Natural killer cell treated with Interleukin-12 subunit alpha and Interleukin-12 subunit beta and Interleukin-15 and Interleukin-18, amount 100 ng/mL, for 72 hours (primary cell): ENCODE data around the gene MAGEB17. TPM values are rescaled to one million over a fixed set of nuclear protein-coding genes. Genes with fewer than 3 reads are reported as not detected.

Source experiments
- ATAC-seq, 2 donors: fragments of 150-1000 bp; cut with Tn5 transposase in 1 of 2; sonication (Bioruptor Pico), chemical (Tn5 transposase) in 1 of 2; 2 replicates each; pipeline ENCODE4 v1.10.0; 2021
- DNase-seq: peaks from one replicate; pipeline ENCODE4 v3.0.0; 2022; ENCODE audit warnings: low spot score
- H3K27ac Mint-ChIP-seq, 2 donors: 1 replicate in 1 of 2; 2 replicates in 1 of 2; pipeline ENCODE4 v1.8.0; 2022; ENCODE audit warnings: mixed read lengths in 2 of 2, mild to moderate bottlenecking in 1 of 2, moderate library complexity in 1 of 2
- H3K27me3 Mint-ChIP-seq, 2 donors: 1 replicate in 1 of 2; 2 replicates in 1 of 2; pipeline ENCODE4 v1.8.0; 2022; ENCODE audit warnings: mixed read lengths in 2 of 2
- H3K36me3 Mint-ChIP-seq: one replicate; pipeline ENCODE4 v1.8.0; 2022; ENCODE audit warnings: mixed read lengths
- H3K4me1 Mint-ChIP-seq, 2 donors: 1 replicate in 1 of 2; 2 replicates in 1 of 2; pipeline ENCODE4 v1.8.0; 2022; ENCODE audit warnings: low read depth in 2 of 2, mixed read lengths in 2 of 2, mild to moderate bottlenecking in 1 of 2
- H3K4me3 Mint-ChIP-seq: one replicate; pipeline ENCODE4 v1.8.0; 2022; ENCODE audit warnings: mixed read lengths
- H3K9me3 Mint-ChIP-seq: 2 replicates; pipeline ENCODE4 v1.8.0; 2022; ENCODE audit warnings: mixed read lengths
- total RNA-seq, 2 donors: library from RNA; stranded (reverse); gene quantifications; one replicate each; pipeline ENCODE4 v1.2.3, GENCODE V29; 2022

The MAGEB17 gene
- total RNA-seq, 2 donors from 2014 or later = not detected

DNA sequence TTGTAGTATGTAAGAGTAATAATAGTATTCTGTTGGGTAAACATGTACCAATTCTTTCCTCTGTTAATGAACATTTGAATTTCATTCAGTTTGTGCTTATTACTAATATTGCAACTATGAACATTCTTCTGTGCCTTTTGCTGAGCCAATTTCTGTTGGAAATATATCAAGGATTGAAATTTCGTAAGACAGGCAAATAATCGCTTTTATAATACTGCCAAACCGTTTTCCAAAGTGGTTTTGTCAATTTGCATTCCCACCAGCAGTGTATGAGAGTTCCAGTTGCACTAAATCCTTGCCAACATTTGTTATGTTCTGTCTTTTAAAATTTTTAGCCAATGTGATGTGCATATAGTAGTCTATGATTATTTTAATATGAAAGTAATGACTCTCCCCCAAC lies 38.6 kb downstream of the MAGEB17 start:
- peaks cover 2% of the 10 kb centered on the region for H3K9me3 Mint-ChIP-seq
- H3K36me3 Mint-ChIP-seq = no peaks in the 10 kb centered on the region
- peaks cover 5 to 18% of the 10 kb centered on the region in 2 donors for H3K27me3 Mint-ChIP-seq
- no peak for ATAC-seq
- H3K27ac Mint-ChIP-seq = no peak overlapping the region
- DNase-seq = no peak
- no peaks in the 10 kb centered on the region for H3K4me1 Mint-ChIP-seq
- H3K4me3 Mint-ChIP-seq = no peak overlapping the region

DNA sequence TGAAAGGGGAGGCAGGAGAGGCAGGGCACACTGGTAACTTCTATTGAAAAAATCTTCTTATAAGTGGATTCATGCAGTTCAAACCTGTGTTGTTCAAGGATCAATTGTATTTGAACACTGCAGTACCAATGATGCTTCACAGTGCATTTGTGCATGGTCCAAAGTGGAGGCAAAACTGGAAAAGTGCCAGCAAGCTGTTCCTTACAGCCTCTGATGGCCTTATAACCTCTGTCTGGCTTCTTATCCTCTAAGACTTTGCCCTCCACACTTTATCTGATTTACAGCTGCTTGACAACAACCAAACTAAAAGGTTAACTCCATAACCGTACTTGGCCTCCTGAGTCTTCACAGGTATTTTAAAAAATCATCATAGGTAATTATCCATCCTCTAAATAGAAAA lies 40.4 kb downstream of the MAGEB17 start:
- no peaks in the 10 kb centered on the region for H3K4me1 Mint-ChIP-seq
- no peaks in the 10 kb centered on the region for H3K36me3 Mint-ChIP-seq
- no peak for ATAC-seq
- H3K27me3 Mint-ChIP-seq = peaks cover under 1 to 9% of the 10 kb centered on the region in 2 donors
- no peaks in the 10 kb centered on the region for H3K9me3 Mint-ChIP-seq
- DNase-seq = no peak
- no peak overlapping the region for H3K27ac Mint-ChIP-seq
- no peak overlapping the region for H3K4me3 Mint-ChIP-seq

DNA sequence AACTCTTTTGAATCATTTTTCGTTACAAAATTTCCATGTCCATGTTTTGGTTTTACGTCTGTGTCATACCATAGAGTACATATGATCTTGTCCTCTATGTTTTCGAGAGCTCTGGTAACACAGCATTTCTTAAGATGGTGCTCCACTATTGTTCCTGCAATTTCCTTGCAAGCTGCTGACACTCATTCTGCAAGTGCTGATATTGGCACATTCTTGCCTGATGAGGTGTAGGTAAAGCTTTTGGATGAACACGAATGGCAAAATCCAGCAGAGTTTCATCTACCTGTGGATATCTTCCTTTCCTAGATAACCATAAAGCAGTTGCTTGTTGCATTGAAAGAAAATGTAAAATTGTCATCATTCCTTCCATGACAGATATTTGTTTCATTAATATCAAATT lies 41.3 kb downstream of the MAGEB17 start:
- peaks cover 0 to 12% of the 10 kb centered on the region in 2 donors for H3K27me3 Mint-ChIP-seq
- no peak for DNase-seq
- no peaks in the 10 kb centered on the region for H3K9me3 Mint-ChIP-seq
- no peaks in the 10 kb centered on the region for H3K4me1 Mint-ChIP-seq
- H3K4me3 Mint-ChIP-seq = no peak overlapping the region
- H3K27ac Mint-ChIP-seq = no peak overlapping the region
- H3K36me3 Mint-ChIP-seq = no peaks in the 10 kb centered on the region
- ATAC-seq = no peak

DNA sequence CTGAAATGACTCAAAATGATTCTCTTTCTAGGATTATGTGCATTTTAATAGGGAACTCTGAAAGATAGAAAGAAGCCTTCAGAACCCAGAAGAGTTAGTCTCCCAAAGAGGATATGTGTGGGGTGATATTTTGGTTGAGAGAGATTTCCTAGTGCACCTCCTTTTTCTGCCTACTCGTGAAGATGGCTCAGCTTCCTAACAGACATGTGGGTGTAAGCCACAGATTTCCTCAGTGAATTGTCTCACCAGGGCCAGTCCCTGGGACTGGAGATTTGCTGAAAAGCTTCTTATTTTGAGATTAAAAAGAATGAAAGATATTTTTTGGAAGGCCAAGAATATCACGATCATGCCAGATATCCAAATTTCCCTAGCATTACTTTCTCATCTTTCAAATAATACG lies 42.8 kb downstream of the MAGEB17 start:
- Mint-ChIP-seq H3K27ac (no peak overlapping the region), H3K4me1 (no peaks in the 10 kb centered on the region), H3K27me3 (peaks cover 0 to 8% of the 10 kb centered on the region in 2 donors), H3K36me3 (no peaks in the 10 kb centered on the region), H3K9me3 (no peaks in the 10 kb centered on the region), H3K4me3 (no peak overlapping the region)
- DNase-seq = no peak
- no peak for ATAC-seq

DNA sequence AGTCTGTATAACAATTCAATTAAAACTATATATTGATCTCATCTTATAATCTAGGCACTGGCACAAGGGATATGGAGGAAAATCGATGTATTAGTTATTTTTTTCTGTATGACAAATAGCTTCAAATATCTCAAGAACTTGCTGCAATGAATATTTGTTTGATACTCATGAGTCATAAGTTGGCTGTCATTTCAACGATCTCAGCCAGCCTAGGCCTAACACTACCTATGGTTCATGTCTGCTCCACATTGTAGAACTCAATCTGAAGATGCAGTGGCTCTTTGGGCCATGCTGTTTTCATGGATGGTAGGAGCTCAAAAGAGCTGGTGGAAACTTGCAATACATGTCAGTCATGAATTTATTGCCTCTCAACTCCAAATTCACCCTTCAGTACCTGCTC lies 44.7 kb downstream of the MAGEB17 start:
- H3K36me3 Mint-ChIP-seq = no peaks in the 10 kb centered on the region
- H3K4me3 Mint-ChIP-seq = no peak overlapping the region
- DNase-seq (no peak), ATAC-seq (no peak)
- H3K27me3 Mint-ChIP-seq = peaks cover 0 to 9% of the 10 kb centered on the region in 2 donors
- H3K27ac Mint-ChIP-seq = no peak overlapping the region
- no peaks in the 10 kb centered on the region for H3K4me1 Mint-ChIP-seq
- H3K9me3 Mint-ChIP-seq = no peaks in the 10 kb centered on the region

DNA sequence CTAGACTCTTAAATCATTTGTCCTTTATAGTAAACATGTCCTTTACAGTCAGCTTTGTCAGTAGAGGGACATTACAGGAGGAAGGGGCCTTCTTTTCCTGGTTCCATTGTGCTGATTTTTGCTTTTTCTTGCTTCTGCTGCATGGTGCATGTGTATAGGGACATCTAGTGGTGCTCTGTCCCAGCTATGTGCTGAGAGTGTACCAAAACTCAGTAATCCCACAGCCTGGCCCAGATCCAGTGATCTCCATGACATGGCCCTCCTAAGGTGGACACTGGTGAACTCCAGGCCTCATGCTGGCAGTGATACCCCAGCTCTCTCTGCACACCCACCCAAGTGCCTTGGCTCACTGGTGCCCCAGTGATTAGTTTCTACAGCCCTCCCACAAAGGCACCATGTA lies 45.2 kb downstream of the MAGEB17 start:
- peak in 1 of 2 donors; percentile 56 for ATAC-seq
- Mint-ChIP-seq H3K9me3 (no peaks in the 10 kb centered on the region), H3K4me1 (no peaks in the 10 kb centered on the region)

DNA sequence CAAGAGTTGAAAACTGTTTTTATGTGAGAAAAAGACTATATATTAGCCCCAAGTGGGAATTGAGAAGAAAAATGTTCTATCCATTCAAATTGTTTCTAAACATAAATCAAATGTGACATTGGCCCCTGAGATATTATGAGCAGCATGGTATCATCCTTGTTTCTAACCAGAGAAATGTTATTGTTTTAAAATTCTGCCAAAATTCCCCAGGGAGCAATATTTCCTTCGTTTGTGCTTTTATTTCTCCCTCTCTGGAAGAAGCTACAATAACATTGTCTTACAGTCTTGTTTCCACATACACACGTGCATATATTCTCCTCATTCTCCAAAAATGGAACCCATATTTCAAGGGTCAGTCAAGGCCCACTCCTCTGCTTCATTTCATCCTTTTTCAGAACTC lies 46.7 kb downstream of the MAGEB17 start:
- ATAC-seq (no peak), DNase-seq (no peak)
- Mint-ChIP-seq H3K4me1 (no peaks in the 10 kb centered on the region), H3K27me3 (peaks cover 0 to 9% of the 10 kb centered on the region in 2 donors), H3K36me3 (no peaks in the 10 kb centered on the region), H3K27ac (no peak overlapping the region), H3K4me3 (no peak overlapping the region), H3K9me3 (no peaks in the 10 kb centered on the region)

More for the DNA sequence above, 45.2 kb downstream of the MAGEB17 start:
- DNase-seq = no peak
- Mint-ChIP-seq H3K27me3 (peaks cover 0 to 9% of the 10 kb centered on the region in 2 donors), H3K36me3 (no peaks in the 10 kb centered on the region), H3K27ac (no peak overlapping the region), H3K4me3 (no peak overlapping the region)

DNA sequence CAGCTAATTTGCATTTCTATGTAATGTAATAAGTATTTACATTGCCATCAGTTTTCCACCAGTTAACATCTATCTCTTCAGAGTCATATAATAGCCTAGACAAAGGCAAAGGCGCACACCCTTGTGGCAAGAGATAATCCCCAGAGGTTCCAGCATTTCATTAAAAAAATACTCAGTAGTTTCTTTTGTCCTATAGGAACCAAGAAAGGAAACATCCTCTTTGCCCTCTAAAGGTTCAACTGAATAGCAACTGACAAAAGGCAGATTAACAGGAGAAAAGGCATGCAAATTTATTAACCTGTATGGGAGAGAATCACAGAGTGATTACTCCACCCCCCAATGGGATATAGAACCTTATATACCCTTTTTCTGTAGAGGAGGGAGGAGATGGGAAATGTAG lies 48.4 kb downstream of the MAGEB17 start:
- no peaks in the 10 kb centered on the region for H3K4me1 Mint-ChIP-seq
- ATAC-seq (no peak), DNase-seq (no peak)
- peaks cover under 1 to 12% of the 10 kb centered on the region in 2 donors for H3K27me3 Mint-ChIP-seq
- H3K36me3 Mint-ChIP-seq = no peaks in the 10 kb centered on the region
- no peaks in the 10 kb centered on the region for H3K9me3 Mint-ChIP-seq
- no peak overlapping the region for H3K27ac Mint-ChIP-seq
- H3K4me3 Mint-ChIP-seq = no peak overlapping the region

Other genes with a start within 250 kb of the MAGEB17 start
- under 1 TPM in 1 of 2 donors, not detected in 1; 0.38 TPM for gene GRPR, start 43.9 kb upstream of the MAGEB17 start, total RNA-seq